PC-9 (cell line): ENCODE measurements around the gene GOLGA8O.
"Not testable (repeated sequence)": the region's sequence is repeated elsewhere in the genome, so short reads cannot be mapped to it uniquely, and the experiment has no call there.

Experiments
- EZH2 ChIP-seq: fragments of 200-600 bp; sonication (generic); IDR thresholded peaks from 2 replicates; pipeline ENCODE4 v1.8.0; 2017; ENCODE audit warnings: antibody characterized with exemption, low read depth
- TF ChIP-seq, protein P1 (sequence below): fragments of 200-600 bp; sonication (generic); conservative IDR thresholded peaks from 2 replicates; pipeline ENCODE4 v1.6.1; 2017; ENCODE audit warnings: mixed run types, antibody characterized with exemption, mild to moderate bottlenecking, moderate library complexity

DNA sequence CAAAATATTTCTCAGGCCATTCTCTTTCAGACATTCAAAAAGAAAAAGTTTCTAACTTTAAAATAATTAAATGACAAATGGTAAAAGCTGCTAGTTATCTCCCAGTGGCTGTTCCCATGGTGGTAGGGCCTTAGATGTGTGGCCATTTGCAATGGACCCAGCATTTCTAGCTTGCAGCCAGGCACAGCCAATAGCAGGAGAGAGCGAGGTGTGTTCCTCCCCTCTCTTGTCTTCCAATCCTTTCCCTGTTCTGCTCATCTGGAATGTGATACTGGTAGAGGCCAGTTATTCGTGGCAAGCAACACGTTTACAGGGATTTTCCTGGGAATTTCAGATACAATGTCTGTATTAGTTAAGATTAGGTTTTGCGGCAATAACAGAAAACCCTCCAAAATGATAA, 37.3 kb upstream of the GOLGA8O start:
- TF ChIP-seq, protein P1, sequence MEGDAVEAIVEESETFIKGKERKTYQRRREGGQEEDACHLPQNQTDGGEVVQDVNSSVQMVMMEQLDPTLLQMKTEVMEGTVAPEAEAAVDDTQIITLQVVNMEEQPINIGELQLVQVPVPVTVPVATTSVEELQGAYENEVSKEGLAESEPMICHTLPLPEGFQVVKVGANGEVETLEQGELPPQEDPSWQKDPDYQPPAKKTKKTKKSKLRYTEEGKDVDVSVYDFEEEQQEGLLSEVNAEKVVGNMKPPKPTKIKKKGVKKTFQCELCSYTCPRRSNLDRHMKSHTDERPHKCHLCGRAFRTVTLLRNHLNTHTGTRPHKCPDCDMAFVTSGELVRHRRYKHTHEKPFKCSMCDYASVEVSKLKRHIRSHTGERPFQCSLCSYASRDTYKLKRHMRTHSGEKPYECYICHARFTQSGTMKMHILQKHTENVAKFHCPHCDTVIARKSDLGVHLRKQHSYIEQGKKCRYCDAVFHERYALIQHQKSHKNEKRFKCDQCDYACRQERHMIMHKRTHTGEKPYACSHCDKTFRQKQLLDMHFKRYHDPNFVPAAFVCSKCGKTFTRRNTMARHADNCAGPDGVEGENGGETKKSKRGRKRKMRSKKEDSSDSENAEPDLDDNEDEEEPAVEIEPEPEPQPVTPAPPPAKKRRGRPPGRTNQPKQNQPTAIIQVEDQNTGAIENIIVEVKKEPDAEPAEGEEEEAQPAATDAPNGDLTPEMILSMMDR = not testable (repeated sequence)
- TF ChIP-seq EZH2 = not testable (repeated sequence)
